NCI-H460 (cell line): ENCODE data around the gene ASIC5. TPM values are rescaled to one million over a fixed set of nuclear protein-coding genes. Genes with fewer than 3 reads are reported as not detected.
"Not testable (repeated sequence)": the region's sequence is repeated elsewhere in the genome, so short reads cannot be mapped to it uniquely, and the experiment has no call there.

Source experiments
- DNase-seq: peaks from one replicate; pipeline ENCODE4 v3.0.0-alpha.2; 2016; ENCODE audit warnings: low read depth; ENCODE audit errors: extremely low read depth
- polyA plus RNA-seq: library from polyadenylated mRNA; depleted of rRNA; stranded (reverse); fragments of >200 nt; gene quantifications from 2 replicates; pipeline ENCODE4 v1.2.3, GENCODE V29; 2014; cell fraction: nucleus; rRNA removed
- total RNA-seq: library from RNA; depleted of rRNA; stranded (reverse); fragments of >200 nt; shearing (Covaris generic); gene quantifications from 2 replicates; pipeline ENCODE4 v1.2.3, GENCODE V29; 2014; rRNA removed

Gene ASIC5
- total RNA-seq: not detected in 2 replicates
- not detected in 2 replicates for polyA plus RNA-seq

DNA sequence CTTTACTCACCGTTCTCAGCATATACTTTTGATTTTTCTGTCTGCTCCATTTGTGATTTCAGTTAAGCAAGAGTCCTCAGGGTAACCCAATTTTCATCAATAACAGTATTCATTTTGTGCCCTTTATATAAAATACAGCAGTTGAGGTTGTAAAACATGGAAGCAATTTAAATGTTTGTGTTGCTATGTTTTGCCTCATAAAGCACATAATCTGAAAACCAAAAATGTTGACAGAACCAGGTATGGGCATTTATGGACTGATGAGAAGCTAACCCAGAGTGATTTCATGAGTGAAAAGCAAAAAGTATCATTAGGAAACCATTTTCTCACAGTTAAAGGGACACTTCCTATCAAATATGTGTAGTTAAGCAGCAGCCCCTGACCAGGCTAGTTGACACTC lies at the start of gene ASIC5:
Gene ASIC5, minus strand, starts transcription at position 101 of the 400 bp plus-strand sequence. Its CDS starts 51 bp downstream, at position 50.
- no peak for DNase-seq

DNA sequence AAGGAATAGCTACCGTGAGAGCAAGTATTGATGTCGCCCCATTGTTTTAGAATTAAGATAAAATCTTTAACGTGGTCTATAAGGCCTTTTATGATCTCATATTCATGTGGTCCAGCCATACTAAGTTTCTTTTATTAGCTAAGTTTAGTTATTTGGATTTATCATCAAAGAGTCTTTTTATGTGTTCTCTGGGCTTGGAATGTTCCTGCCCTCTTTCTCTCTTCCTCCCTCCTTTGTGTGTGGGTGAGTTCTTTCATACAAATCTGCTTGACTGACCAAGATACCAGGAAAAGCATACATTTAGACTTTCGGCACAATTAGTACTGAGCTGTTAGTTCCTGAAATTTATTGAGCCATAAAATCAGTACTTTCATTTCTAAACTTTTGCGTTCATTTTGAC lies 48.7 kb upstream of the ASIC5 start:
- no peak for DNase-seq

- DNase-seq: no peak
Measured at GRCh38 chr4:155911905-155912304, 45.8 kb upstream of the ASIC5 start.

DNA sequence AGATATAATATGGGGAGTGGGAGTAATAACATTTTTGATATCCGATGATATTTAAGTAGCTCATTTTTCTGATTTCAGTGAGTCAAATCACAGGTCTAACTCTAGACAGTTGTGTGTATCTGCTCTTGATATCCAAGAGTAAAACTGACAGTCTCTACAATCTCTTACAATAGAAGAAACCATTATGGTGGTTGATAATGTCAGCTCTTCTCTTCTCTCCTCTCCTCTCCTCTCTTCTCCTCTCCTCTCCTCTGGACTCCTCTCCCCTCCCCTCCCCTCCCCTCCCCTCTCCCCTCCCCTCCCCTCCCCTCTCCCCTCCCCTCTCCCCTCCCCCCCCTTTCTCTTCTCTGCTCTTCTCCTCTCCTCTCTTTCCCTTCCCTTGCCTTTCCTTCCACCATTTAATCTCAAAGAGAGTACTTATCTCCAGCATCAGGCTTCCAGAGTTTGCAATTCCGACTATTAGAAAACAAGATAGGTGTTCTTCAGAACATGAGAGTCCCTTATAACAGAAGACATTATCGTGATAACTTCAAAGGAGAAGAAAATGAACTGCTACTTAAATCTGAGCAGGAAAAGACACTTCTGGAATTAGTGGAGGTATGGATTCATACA lies 43.6 kb upstream of the ASIC5 start:
- DNase-seq: no peak

DNA sequence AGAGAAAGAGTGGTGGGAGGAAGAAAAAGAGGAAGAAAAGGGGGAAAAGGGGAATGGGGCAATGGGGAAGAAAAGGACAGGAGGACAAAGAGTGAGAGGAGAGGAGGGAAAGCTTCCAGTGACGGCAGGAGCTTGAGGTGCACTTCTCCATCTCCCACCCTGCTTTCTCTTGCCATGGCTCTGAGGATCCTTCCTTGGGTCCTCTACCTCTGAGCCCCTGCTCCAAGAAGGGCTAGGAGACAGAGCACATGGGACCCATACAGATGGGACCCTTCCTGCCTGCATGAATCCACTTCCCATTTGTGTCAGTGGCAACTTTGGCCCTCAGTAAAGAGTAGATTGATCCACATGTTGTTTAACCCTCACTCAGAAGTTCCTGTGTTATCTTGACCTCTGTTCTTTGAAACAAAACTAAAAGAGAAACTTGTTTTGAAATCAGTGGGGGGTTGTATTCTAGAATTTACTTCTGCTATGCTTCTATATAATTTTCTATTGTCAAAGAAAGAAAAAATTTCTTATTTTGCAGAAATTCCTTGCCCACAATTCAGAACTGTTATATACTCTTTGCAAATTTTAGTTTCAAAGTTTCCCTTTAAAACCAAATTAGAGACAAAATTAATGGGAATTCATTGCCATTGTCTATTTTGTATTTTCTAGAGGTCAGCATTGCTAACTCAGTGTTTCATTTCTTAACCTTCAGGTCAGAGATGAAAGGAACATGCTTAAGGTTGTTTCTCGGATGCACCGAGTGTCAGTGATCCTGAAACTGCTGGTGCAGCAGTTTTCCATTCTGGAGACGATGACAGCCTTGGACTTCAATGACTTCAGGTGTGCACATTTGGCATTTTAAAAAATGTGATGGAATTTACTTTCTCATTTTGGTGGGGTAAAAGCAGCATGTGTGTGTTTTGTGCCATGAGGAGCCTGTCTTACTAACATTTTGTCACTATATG lies 42.4 kb upstream of the ASIC5 start:
- DNase-seq: no peak

- no peak for DNase-seq
Measured at GRCh38 chr4:155907556-155907955, 41.5 kb upstream of the ASIC5 start.

DNA sequence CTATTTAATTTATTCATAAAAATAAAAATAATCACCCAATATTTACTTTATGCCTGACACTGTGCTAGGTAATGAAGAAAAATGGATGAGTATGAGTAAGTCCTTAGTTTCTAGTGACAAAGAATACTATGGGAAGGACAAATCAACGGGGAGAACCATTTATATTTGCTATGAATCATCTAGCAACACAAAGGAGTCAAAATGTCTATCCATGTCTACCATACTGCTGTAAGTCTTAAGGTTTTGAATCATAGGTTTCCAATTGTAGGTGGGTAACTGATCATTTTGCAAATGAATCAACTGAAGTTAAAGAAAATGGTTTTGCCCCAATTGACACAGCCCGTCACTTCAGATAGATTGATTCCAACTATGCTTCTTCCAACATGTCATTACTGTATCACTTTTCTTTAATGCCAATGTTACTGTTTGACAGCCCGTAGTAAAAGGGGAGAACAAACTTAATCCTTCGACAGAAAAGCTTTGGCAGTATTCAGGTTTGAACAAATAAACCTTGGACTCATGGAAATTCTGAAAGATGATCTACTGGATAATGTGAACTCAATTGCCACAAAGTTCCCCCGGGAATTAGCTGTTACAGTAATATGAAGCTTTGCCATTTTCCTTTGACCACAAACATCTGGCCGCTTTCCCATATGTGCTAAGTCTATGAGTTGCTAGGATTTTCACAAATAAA lies 40.6 kb upstream of the ASIC5 start:
- no peak for DNase-seq

DNA sequence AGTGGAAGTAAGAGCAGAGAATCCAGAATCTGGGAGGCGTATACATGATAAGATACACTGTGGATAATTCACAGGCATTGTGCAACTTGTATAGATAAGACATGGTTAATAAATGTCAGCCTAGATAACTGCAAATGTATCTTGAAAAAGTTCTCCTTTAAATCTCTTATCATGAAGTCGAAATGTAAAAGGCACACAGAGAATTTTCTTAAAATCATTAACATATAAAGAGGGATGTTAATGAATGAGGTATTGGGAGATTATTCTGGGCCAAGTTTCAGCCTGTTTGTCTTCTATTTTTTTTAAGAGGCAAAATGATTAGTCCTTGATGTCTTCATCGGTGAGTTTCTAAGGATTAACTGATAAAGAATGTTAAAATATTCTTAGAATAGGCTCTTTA lies 38.3 kb upstream of the ASIC5 start:
- DNase-seq: no peak

DNA sequence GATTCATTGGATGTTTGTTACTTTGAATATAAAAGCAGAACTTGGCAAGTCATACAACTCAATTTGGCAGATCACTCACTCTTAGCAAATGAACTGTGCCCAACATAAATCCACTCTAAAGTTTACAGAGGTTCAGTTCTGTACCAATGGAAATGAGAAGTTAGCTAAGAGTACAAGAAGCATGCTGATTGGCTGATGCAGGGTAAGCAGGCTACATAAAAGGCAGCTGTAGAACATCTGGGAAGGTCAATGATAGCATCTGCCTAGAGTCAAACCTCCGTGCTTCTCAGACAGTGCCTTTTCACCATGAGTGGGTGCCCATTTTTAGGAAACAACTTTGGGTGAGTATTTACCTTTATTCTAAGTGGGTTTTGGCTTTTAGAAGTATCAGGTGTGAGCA lies 37.4 kb upstream of the ASIC5 start, which contains the start of gene TDO2:
Gene TDO2, plus strand, starts transcription at position 244 of the 400 bp plus-strand sequence. Its CDS starts 63 bp downstream, at position 307.
- no peak for DNase-seq

GRCh38 chr4:155901013-155901412 lies 34.9 kb upstream of the ASIC5 start:
- DNase-seq: no peak

- no peak for DNase-seq
Measured at GRCh38 chr4:155900381-155900780, 34.3 kb upstream of the ASIC5 start.

GRCh38 chr4:155899891-155900290 lies 33.8 kb upstream of the ASIC5 start:
- no peak for DNase-seq

DNA sequence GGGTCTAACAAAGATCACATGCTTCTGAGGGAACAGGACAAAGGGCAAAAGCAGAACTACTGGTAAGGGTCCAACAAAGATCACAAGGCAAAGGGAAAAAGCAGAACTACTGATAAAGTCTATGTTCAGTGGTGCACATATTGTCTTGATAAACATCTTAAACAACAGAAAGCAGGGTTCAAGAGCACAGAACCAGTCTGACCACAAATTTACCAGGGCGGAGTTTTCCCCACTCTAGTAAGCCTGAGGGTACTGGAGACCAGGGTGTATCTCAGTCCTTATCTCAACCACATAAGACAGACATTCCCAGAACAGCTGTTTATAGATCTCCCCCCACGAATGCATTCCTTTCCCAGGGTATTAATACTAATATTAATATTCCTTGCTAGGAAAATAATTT lies 32.3 kb upstream of the ASIC5 start:
- DNase-seq: not testable (repeated sequence)

GRCh38 chr4:155891058-155891457 lies 25.0 kb upstream of the ASIC5 start:
- DNase-seq: no peak

GRCh38 chr4:155889946-155890345 lies 23.9 kb upstream of the ASIC5 start:
- DNase-seq: no peak

DNA sequence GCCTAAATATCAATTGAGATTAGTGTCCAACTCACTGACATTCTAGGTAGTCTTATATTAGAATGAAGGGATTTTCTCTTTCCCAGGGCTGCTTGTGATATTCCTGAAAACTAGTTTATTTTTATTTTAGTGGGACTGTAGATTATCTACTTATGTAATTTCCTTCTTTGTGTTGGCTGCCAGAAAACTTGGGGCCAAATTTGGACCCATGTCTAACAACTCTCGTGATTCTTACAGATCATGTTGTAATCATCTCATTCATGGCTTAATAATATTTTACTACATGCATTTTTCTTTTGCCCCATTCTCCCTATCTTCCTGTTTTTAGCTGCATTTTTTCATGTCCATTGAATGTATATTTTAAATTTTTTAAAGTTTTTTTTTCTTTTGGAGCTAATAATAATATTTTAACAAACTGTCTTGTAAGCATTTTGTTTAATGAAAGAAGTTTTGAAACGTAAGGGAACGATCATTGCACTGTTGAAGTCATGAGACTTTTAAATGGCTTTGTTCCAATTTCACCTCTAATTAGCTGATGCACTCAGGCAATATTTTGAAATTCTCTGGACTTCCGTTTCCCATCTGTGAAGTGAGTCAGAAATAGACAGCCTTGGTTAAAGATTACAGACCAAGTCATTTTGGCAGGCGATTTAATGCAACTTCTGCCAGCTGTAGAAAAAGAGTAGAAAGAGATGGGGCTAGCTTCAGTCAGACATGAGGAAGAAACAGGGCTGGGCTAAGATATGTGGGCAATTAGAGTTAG lies 23.1 kb upstream of the ASIC5 start:
- no peak for DNase-seq

GRCh38 chr4:155887847-155888570 lies 21.9 kb upstream of the ASIC5 start:
- no peak for DNase-seq

DNA sequence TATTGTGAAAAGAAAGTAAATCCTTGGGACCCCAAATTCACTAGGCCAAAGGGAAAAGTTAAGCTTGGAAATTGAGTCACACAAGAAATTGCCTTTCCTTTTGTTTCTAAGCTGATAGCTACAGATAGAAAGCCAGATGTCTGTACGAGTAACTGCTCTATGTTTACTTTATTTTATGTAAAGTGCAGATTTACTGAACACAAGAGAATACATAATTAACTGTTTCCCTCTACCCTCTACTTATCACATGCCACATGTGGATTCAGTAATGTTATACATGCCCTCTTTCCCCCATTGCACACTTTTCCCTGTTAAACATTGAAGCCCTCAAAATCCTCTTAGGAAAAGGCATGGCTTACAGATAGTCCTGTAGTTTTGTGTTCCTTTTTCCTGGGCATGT lies 21.0 kb upstream of the ASIC5 start:
- DNase-seq: no peak

GRCh38 chr4:155885666-155886065 lies 19.6 kb upstream of the ASIC5 start:
- DNase-seq: no peak

DNA sequence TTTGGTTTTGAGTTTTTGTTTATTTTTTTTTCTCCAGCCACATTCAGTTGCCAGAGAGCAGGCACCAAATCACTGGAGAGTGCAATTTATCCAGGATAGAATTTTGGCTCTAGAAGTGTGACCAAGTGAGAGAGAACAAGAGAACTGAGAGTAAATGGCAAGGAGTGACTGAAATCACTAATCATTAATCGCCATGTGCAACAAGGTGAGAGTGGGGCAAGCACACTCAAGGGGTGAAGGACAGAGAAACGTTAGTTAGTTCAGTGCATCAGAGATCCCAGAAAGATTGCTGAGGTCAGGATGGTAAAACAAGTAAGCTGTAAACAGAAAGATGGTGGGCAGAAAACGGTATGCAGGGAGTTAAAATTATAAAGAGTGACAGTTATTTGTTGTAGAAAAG lies 17.8 kb upstream of the ASIC5 start:
- no peak for DNase-seq
